Posterior vena cava (tissue), 2 donors: Measurements from ENCODE around the gene RPTOR. TPM values are rescaled to one million over a fixed set of nuclear protein-coding genes. Genes with fewer than 3 reads are reported as not detected.
A peak's percentile ranks its signal among the peaks of the same experiment; 100 is the strongest.

Source experiments
- DNase-seq: peaks from one replicate; pipeline ENCODE4 v3.0.0-alpha.2; 2020; ENCODE audit warnings: low spot score
- intact Hi-C, 2 donors: fragments of 100-400 bp; cut with DNase I; formaldehyde crosslinking; loops; one replicate each; pipeline versions ENCODE4 v1.14.1 to v1.14.2; 2022 to 2023
- total RNA-seq, 2 donors: library from RNA; stranded (reverse); fragmentation: NEBNext Ultra II Directional; extraction: Animal tissue kit (Norgen Biotek cat#: 25700); gene quantifications; one replicate each; pipeline ENCODE4 v1.2.1, GENCODE V29; 2021
- donor health status: DM: yes; HTN: yes; CAD: no.
- donor health status: DM: yes; HTN: yes; CAD: no.

The RPTOR gene
- total RNA-seq, 2 donors from 2014 or later: 30.1 to 44.1 TPM

DNA sequence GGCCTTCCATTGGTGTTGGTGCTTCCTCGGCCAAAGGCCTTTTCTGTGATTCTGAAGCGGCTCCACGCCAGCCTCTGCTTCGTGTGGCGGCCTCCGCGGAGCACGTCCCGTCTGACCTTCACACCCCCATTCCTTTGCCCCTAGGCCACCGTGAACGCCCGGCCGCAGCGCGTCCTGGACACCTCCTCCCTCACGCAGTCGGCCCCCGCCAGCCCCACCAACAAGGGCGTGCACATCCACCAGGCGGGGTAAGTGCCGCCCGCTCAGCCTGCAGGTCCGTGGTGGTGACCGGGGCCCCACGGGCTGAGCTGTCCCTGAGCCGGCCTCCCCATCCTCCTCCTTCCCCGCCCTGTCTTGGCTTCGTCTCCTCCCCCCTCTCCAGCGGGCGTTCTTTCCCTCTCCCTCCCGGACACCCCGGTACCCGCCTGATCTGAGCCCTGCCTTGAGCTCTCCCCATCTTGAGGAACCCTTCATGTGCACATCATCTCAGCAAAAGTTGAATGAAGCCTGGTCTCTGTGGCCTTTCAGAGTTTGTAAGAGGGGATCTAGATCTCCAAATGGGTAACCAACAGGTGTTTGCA lies 378.0 kb downstream of the RPTOR start:
- DNase-seq: peak; percentile 78
- intact Hi-C loops: no loop called here

DNA sequence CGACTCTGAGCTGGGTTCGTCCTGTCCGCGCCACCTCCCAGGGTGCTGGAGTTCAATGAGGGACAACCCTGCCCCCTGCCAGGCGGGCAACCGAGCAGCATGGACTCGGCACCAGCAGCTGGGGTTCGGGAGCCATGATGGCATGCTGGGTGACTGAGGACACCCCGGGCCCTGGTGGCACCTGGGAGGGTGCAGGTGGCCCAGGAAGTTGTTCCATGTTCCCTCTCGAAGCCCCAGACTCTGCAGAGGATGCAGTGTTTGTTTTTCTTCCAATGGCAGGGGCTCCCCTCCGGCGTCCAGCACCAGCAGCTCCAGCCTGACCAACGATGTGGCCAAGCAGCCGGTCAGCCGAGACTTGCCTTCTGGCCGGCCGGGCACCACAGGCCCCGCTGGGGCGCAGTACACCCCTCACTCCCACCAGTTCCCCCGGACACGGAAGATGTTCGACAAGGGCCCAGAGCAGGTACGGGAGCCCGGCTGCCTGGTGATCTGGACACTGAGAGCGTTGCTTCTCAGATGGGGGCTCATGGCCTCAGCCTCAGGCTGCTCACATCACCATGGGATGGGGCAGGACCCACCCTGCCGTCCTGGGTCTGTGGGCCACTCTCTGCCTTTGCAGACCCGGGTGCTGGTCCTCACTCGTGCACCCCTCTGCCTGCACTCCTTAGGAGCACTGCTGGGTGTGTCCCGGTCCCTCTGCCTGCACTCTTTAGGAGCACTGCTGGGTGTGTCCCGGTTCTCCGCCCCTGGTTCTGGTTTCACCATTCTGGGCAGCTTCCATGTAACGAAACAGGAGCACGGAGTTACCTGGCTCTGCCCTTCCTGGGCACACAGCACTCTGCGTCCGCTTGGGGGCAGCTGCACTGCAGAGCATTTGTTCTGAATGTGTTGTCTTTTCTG lies 378.8 kb downstream of the RPTOR start:
- intact Hi-C loops: no loop called here
- DNase-seq: peak; percentile 79

DNA sequence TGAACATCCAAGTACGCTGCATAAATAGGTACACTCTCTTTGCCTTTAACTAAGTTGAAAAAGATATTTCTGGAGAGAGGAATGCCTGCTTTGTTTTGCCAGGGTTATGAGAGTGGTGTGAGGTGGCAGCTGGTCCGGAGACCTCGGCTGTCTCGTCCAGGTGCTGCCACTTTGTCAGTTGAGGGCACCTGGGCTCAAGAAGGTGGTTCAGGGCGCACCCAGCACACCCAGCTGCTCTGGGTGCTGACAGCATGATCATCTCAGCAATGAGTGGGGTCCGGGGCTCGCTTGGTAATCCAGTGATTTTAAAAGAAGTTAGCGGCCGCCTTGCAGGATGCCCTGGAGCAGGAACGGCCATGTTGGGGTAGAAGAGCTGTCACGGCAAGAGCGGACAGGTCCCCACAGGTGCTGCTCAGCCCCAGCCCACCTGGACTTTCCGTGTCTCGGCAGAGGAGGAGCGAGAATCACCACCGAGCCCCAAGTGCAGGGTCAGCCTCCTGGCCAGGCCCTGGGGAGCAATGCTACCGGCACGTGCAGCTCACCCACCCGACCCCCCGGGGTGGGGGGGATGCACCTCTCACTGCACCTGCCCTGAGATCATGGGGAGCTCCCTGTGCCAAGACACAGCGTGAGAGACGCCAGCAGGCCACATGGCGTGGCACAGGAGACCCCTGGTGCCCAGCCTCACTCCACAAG lies 379.6 kb downstream of the RPTOR start:
- DNase-seq: peak; percentile 71
- intact Hi-C loops: no loop called here

DNA sequence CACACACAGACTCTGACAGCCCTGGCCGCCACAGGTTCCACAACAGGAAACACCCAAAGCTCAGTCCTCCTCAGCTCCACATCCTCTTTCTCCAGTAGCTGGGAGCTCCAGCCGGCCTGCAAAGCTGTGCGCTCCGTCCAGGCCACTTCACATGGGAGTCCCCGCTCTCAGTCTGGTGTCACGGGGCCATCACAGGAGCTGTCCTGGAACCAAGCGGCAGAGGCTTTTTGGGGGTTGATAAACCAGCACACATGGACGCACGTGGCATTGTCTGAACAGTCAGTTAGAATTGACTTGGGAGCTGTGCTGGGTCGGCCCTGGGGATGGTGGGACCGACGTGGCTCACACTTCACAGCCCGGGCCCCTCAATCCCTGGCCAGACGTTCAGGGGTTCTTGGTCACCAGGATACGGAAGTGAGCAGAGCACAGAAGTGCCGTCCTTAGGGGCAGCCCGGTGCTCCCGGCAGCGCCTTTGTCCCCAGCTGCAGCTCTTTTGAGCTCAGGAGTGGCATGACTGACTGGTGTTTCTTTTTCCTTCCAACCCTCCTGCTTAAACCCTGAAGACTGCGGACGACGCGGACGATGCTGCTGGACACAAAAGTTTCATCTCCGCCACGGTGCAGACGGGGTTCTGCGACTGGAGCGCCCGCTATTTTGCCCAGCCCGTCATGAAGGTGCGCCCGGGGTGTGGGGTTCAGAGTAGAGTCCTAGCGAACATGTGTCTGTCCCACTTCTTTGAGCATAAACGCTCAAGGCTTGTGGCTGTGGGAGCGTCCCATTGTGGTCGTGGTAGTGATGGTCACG lies 380.4 kb downstream of the RPTOR start:
- peak; percentile 58 for DNase-seq
- intact Hi-C loops: no loop called here

DNA sequence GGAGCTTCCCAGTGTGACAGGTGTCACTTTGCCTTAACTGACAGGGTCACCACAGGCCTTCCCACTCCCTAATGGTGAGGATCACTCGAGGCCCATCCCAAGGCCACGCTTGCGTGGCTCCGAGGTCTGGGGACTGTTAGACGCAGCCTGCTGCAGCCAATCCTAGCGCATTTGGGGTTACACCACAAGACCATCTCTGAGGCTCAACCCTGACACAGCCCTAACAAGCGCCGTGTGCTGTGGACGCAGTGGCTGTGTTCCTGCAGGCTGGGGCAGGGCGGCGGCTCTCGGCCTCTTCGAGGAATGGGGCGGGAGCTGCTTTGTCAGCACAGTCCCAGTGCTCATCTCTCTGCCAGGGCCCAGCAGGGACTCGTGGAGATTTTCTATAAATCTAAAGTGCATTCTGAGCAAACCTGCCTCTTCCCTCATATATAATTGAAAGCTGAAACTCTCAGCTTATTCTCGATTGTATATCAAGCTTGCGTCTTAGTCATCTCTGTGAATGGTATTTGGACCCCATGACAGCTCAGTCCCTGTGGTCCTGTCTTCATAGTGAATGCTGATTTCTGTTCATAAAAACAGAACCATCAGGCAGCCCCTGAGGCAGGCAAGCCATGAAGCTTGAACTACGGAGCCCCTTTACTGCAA lies 381.2 kb downstream of the RPTOR start:
- peak; percentile 61 for DNase-seq
- intact Hi-C loops: no loop called here

DNA sequence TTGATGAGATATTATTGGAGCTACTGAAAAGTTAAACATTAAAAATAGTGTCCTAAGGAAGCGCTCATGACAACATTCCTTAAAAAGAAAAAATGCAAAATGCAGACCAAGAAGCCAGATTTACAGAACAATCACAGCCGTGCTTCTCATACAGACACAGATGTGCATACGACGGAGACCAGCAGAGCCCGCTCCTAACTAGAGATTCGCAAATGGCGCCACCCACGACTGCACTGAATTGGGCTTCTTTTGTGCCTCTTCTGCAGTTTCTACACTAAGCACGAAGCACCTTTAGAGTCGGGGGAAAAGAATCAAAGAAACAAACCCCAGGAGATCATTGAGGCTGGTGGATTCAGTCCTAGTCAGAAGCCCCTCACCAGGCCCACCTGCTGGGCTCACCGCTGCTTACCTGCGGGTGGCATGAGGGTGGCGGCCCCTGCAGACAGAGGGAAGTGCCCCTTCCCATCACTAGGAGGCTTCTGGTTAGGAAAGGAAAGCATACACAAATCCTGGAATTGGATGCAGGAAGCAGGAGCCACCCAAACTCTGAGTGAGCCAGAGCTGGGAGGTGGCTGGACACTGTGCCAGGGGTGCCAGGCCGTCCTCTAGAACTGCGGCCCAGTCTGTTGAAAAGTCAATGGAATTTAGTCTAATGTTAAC lies 382.1 kb downstream of the RPTOR start:
- DNase-seq: peak; percentile 49
- intact Hi-C loops: no loop called here

DNA sequence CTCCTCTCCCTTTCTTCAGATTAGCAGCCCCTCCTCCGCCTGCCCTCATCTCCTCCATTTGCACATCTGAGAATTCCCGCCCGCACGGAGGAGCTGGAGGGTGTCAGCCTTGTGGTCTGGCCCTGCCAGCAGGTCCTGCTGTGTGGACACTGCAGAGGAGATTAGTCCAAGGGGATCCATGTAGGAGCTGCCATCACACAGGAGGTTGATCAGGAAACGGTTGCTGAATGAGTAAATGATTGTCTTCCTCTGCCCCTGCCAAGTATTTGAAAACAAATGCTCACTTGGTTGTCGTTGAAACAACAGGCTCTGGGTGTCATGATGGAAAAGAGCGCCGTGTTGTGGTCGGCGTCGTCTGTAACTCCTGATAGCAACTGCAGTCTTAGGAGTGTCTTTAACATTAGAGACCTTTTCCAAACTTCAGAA lies 383.2 kb downstream of the RPTOR start:
- DNase-seq: peak; percentile 76
- intact Hi-C loops: no loop called here

DNA sequence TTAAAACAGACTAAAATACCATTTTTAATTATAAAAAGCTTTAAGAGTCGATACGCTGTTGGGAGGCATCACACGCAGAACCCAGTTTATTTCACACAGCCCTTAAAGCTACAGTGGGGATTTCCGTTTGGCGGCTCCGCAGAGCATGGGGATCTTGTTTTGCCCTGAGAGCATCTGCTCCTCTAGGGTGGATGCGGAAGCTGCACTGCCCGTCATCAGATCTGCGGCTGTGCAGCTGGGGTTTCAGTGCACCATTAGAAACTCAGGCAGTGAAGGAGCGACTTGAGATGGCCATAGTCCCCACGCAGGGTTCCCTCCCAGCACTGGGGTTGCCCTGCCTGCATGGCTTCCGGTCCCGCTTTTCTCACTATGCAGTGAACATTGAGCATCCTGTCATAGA lies 384.8 kb downstream of the RPTOR start:
- DNase-seq: peak; percentile 35
- intact Hi-C loops: no loop called here

DNA sequence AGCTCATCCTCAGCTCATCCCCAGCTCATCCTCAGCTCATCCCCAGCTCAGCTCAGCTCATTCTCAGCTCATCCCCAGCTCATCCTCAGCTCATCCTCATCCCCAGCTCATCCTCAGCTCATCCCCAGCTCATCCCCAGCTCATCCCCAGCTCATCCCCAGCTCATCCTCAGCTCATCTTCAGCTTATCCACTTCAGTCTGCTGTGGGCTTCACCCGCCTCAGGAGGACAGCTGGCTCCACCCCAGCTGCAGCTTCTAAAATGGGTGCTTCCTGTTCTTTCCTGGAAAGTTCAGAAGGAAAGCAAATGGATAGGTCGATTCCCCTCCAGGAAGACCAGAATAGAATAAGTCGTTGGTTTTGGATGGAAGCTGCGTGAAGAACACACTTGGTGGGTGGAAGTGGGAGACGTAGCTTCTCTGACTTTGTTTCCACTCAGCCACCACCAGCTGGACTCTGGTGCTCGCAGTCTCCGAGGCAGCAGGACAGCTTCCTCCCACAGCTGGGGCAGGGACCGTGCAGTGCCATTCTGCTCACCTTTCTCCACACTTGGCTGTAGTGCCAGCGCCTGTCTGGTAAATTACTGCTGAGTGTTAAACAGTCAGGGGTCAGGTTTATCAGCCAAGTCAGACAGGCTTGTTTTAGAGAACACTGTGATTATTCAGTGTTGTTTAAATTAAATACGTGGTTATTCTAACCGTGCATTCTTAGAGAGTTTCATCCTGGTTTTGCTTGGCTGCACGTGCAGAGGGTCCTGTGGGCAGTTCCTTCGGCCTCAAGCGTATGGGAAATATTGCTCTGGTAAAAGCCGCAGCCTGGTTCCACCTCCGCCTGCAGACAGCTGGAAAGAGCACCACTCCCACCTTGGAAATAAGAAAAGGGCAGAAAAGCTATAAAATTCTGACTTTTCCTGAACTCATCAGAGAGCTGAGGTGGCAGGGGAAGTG lies 386.0 kb downstream of the RPTOR start:
- DNase-seq: peak; percentile 36
- intact Hi-C loops: loop anchor here in 1 of 2 donors (5.0 kb wide), 1 partner anchor 608 kb away; no protein-coding TSS in a partner anchor

DNA sequence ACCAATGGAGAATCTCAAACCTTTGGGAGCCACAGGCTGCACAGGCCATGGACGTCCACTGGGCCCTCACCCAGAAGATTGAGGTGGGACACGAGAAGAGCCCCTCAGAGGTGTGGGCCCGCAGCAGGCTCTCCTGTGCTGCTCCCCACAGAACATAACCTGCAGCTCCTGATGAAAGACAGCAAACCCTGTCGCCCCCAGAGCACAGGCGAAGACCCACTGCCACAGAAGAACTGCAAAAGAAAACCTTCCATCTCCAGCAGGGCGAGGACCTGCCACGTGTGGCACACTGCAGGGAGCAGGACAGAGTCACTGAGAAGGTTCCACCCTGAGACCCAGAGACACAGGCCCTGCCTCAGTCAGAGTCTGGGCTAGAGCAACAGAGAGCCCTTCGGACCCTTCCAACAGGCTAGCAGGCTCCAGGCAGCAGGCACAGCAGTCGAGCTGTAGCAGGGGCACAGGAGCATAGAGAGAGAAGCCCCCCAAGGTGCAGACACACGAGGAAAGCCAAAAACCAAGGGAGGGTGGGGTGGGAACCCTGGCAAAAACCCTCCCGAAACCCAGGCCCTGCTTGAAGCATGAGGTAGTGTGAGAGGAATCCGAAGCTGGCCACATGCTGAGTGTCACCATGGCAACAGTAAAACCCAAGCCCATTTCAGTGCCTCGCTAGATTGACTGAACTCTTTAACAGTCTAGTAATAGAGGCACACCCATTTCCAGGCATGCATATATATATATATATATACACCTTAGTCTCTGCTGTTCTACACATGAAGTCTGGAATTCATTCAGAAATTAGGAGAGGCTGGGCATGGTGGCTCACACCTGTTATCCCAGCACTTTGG lies 387.0 kb downstream of the RPTOR start:
- peak; percentile 60 for DNase-seq

DNA sequence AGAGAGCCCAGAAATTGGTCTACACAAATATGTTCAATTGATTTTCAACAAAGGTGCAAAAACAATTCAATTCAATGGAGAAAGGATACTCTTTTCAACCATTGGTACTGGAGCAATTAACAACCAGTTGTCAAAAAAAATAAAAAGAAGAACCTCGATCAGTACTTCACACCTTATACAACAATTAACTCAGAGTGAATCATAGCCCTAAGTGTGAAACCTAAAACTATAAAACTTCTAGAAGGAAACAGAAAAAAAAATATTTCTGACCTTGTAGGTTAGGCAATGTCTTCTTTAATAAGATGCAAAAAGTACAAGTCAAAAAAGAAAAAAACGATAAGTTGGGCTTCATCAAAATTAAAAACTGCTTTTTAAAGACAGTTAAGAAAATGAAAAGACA lies 390.9 kb downstream of the RPTOR start:
- no peak for DNase-seq
- intact Hi-C loops: loop anchor here in 1 of 2 donors (5.0 kb wide), 1 partner anchor 332 kb away; no protein-coding TSS in a partner anchor

More for the DNA sequence above, 387.0 kb downstream of the RPTOR start:
- intact Hi-C loops: loop anchor here in 1 of 2 donors (5.0 kb wide), 1 partner anchor 609 kb away; no protein-coding TSS in a partner anchor

DNA sequence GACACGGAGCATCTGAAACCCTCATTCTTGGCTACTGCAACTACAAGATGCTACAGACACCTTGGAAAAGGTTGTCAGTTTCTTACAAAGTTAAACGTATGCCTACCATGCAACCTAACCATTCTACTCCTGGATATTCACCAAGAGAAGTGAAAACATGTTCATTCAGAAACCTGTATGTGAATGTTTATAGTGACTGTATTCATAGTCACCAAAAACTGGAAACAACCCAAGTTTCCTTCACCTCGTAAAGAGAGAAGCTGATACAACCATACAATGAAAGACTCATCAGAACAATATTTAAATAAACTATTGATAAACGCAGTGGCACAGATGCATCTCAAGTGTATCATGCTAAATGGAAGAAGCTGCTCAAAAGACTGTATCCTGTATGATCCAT lies 391.6 kb downstream of the RPTOR start:
- intact Hi-C loops: loop anchor here in 1 of 2 donors (5.0 kb wide), 1 partner anchor 331 kb away; no protein-coding TSS in a partner anchor
- no peak for DNase-seq

DNA sequence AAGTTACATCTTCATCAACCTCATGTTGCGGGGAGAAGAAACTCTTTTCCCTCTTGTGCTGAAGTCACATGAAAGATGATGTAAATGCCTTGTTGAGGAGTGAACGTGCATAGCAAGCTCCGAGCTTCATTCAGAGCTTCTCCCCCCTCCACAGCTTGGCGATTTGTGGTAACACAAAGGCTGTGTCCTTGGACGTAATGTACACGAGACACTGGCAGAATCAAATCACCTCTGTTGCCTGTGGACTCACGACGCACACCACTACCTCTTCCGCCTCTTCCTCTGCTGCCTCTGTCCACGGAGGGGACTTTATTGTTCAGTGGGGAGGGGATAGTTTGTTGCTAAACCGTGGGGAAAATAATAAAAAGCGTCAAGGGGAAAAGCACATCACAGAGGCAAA lies 392.1 kb downstream of the RPTOR start:
- DNase-seq: peak; percentile 37
- intact Hi-C loops: loop anchor here in 1 of 2 donors (5.0 kb wide), 1 partner anchor 331 kb away; no protein-coding TSS in a partner anchor

DNA sequence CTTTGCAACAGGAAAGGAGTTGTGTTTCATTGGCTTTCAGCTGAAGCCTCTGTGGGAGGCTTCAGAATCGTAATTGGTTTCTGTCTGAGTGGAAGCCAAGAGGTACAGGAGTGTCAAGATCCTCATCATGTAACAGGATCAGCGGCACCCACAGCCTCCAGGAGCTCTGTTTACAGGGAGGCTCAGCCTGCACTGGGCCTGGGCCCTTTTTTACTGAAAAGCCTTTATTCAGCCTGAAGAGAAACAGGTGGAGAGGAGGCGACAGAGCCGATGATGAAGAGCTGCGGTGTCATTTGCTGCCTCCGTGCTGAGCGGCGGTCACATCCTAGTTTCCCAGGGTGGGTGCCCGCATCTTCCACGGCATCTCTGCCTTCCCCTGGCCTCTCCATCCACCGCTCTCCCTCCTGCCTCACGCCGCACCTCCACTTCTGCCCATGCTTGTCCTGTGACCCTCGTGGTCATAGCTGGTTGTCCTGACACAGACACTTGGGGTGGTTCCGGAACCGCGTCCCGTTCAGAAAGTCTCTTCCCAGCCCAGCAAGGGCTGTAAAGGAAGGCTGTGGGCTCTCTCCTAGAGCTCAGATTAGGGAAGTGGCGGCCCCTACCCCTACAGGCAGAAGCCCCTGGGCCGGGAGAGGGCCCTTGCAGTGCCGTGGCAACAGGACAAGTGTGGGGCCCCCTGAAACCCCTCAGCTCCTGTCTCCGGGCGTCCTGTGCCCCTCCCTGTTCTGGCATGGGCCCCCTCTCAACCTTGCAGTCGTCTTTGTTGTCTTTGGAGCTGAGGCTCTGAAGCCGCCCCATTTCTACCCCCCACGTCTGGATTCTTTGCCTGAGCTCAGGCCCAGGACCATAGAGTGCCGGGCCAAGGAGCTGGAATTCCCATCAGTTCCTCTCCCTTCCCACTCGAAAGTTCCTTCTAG lies 393.1 kb downstream of the RPTOR start:
- intact Hi-C loops: loop anchor here in 1 of 2 donors (5.0 kb wide), 1 partner anchor 330 kb away; no protein-coding TSS in a partner anchor
- DNase-seq: peak; percentile 77

DNA sequence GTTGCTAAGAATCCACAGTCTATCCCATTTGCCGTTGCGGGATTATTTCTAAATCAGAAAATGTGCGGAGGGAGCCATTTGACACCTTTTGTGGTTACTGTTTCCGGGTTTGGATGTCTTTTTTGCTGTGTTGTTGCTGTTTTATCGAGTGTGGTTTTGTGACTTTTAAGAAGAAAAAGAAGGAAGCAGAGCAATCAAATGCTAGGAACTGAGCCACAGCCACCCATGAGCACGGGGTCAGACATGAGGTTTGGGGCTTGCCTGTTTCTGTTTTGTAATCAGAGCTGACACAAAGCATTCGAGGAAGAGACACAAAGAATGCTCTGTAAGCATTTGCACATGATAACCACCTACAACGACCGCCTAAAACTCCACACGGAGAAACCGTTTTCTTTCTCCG lies 393.9 kb downstream of the RPTOR start:
- no peak for DNase-seq
- intact Hi-C loops: loop anchor here in 1 of 2 donors (5.0 kb wide), 1 partner anchor 329 kb away; no protein-coding TSS in a partner anchor
